ENCODE results near the gene RNF121.

The RNF121 gene

GRCh38 chr11:71990701-71991100, 61.9 kb downstream of the RNF121 start:
- DNase-seq (ENCODE audit: low read depth): no peak

GRCh38 chr11:71991494-71991893, 62.6 kb downstream of the RNF121 start:
- DNase-seq (ENCODE audit: low read depth): no peak

- no peak for DNase-seq (ENCODE audit: low read depth)
Observed at GRCh38 chr11:71992136-71992730, 63.4 kb downstream of the RNF121 start.

- DNase-seq (ENCODE audit: low read depth): no peak
Observed at GRCh38 chr11:71994786-71995185, 65.9 kb downstream of the RNF121 start.

- DNase-seq (ENCODE audit: low read depth): no peak
Observed at GRCh38 chr11:71995726-71996291, 67.0 kb downstream of the RNF121 start.

GRCh38 chr11:71996517-71996916, 67.7 kb downstream of the RNF121 start:
- no peak for DNase-seq (ENCODE audit: low read depth)

GRCh38 chr11:71996946-71997345, 68.1 kb downstream of the RNF121 start:
- DNase-seq (ENCODE audit: low read depth): no peak

- no peak for DNase-seq (ENCODE audit: low read depth)
Observed at GRCh38 chr11:71997594-71997993, 68.7 kb downstream of the RNF121 start.

GRCh38 chr11:71998061-71998460, 69.2 kb downstream of the RNF121 start:
- no peak for DNase-seq (ENCODE audit: low read depth)

- no peak for DNase-seq (ENCODE audit: low read depth)
Observed at GRCh38 chr11:71998649-71999310, 69.9 kb downstream of the RNF121 start, which contains the start of gene IL18BP. IL18BP (plus strand) TSS chr11:71998909; CDS start chr11:71999985, 1,076 bp downstream.

- peak; percentile 80 for DNase-seq (ENCODE audit: low read depth)
Observed at GRCh38 chr11:71999362-71999761, 70.5 kb downstream of the RNF121 start.

GRCh38 chr11:71999798-72000197, 71.0 kb downstream of the RNF121 start:
- DNase-seq (ENCODE audit: low read depth): no peak

- DNase-seq (ENCODE audit: low read depth): no peak
Observed at GRCh38 chr11:72000202-72000867, 71.5 kb downstream of the RNF121 start.

GRCh38 chr11:72001285-72001684, 72.4 kb downstream of the RNF121 start:
- DNase-seq (ENCODE audit: low read depth): no peak

GRCh38 chr11:72001834-72002591, 73.2 kb downstream of the RNF121 start:
- peak; percentile 20 for DNase-seq (ENCODE audit: low read depth)

- no peak for DNase-seq (ENCODE audit: low read depth)
Observed at GRCh38 chr11:72002841-72003775, 74.3 kb downstream of the RNF121 start.

GRCh38 chr11:72003776-72004171, 74.9 kb downstream of the RNF121 start:
- no peak for DNase-seq (ENCODE audit: low read depth)

- DNase-seq (ENCODE audit: low read depth): no peak
Observed at GRCh38 chr11:72004515-72005346, 75.9 kb downstream of the RNF121 start.

GRCh38 chr11:72005347-72006260, 76.8 kb downstream of the RNF121 start:
- no peak for DNase-seq (ENCODE audit: low read depth)
